Panc1 (cell line): ENCODE results near the gene PGM3. TPM values are rescaled to one million over a fixed set of nuclear protein-coding genes. Genes with fewer than 3 reads are reported as not detected.

Experiments used
- ATAC-seq: fragments of 200-7000 bp; cut with Tn5 transposase; 2 replicates; pipeline ENCODE4 v1.9.1; 2020; ENCODE audit warnings: mild to moderate bottlenecking, moderate library complexity
- BruUV-seq: library from RNA; stranded (reverse); fragments of 400-500 nt; replicated peaks from 2 replicates; lab custom pipeline; 2021; lab: Mats Ljungman, UMichigan
- CTCF ChIA-PET: fragments of 300-600 bp; sonication (Branson Sonifier 250); formaldehyde crosslinking; loops from one replicate; lab custom pipeline; 2022; ENCODE audit warnings: antibody characterized with exemption; lab: Charles Lee
- POLR2A ChIA-PET: fragments of 300-600 bp; sonication (Branson Sonifier 250); formaldehyde crosslinking; loops from one replicate; lab custom pipeline; 2022; ENCODE audit warnings: antibody characterized with exemption; lab: Charles Lee
- DNase-seq: peaks from one replicate; pipeline ENCODE4 v3.0.0-alpha.2; 2010; ENCODE audit warnings: low read depth, low spot score
- H3K27ac ChIP-seq: 2 replicates; pipeline ENCODE4 v1.5.1; 2011; ENCODE audit warnings: mild to moderate bottlenecking, low read length, inconsistent platforms
- H3K27me3 ChIP-seq: fragments of 200-500 bp; sonication (Bioruptor generic); 2 replicates; pipeline ENCODE4 v1.6.0; 2014; ENCODE audit warnings: low read length, inconsistent platforms; ENCODE audit not compliant: control insufficient read depth, insufficient read depth
- H3K36me3 ChIP-seq: fragments of 200-500 bp; sonication (Bioruptor generic); 2 replicates; pipeline ENCODE4 v1.5.1; 2014; ENCODE audit warnings: inconsistent platforms, mild to moderate bottlenecking, low read length, moderate library complexity; ENCODE audit not compliant: control insufficient read depth, insufficient read depth
- H3K4me1 ChIP-seq: 2 replicates; pipeline ENCODE4 v1.5.1; 2011; ENCODE audit warnings: inconsistent platforms, mild to moderate bottlenecking, low read length, moderate library complexity; ENCODE audit not compliant: control insufficient read depth, insufficient read depth
- H3K4me3 ChIP-seq, 2 experiments: 2 replicates each; pipeline ENCODE4 v1.5.1; 2011 to 2012; ENCODE audit warnings: low read depth in 2 of 2, low read length in 2 of 2, mild to moderate bottlenecking in 2 of 2, inconsistent platforms in 1 of 2, moderate library complexity in 1 of 2
- H3K9me3 ChIP-seq: fragments of 200-500 bp; sonication (Bioruptor generic); 2 replicates; pipeline ENCODE4 v1.5.1; 2014; ENCODE audit warnings: low read depth, mild to moderate bottlenecking, inconsistent platforms, low read length, moderate library complexity; ENCODE audit not compliant: control insufficient read depth, insufficient read depth
- POLR2AphosphoS5 ChIP-seq: IDR thresholded peaks from 2 replicates; pipeline ENCODE4 v1.6.1; 2012; ENCODE audit warnings: mild to moderate bottlenecking, low read depth, low read length, moderate library complexity
- SIN3A ChIP-seq: IDR thresholded peaks from 2 replicates; pipeline ENCODE4 v1.6.1; 2012; ENCODE audit warnings: low read depth, mild to moderate bottlenecking, low read length, moderate library complexity, borderline replicate concordance; ENCODE audit not compliant: insufficient read depth
- TCF7L2 ChIP-seq: IDR thresholded peaks from 2 replicates; pipeline ENCODE4 v1.6.1; 2011; ENCODE audit warnings: mild to moderate bottlenecking, low read depth, low read length, inconsistent platforms
- in situ Hi-C: cut with HindIII; loops from 2 replicates; pipeline ENCODE4 v1.10.0; 2016; ENCODE audit warnings: low sequenced_read_pairs, low pct_unique_long_range_greater_than_20kb
- intact Hi-C: fragments of 100-400 bp; cut with micrococcal nuclease; formaldehyde crosslinking; loops from one replicate; pipeline ENCODE4 v1.10.0; 2022; ENCODE audit not compliant: unreplicated experiment
- total RNA-seq: library from RNA; stranded (reverse); gene quantifications from one replicate; pipeline ENCODE4 v1.2.1, GENCODE V29; 2021; ENCODE audit not compliant: unreplicated experiment
- TF ChIP-seq, protein P1 (sequence below), 2 experiments: IDR thresholded peaks; 2 replicates each; pipeline ENCODE4 v1.6.1; 2011 to 2012; ENCODE audit warnings: low read depth in 2 of 2, control low read depth in 1 of 2, low read length in 1 of 2, mild to moderate bottlenecking in 1 of 2, moderate library complexity in 1 of 2; ENCODE audit not compliant: insufficient read depth in 1 of 2
- TF ChIP-seq, protein P2 (sequence below): fragments of 450-650 bp; IDR thresholded peaks from 2 replicates; pipeline ENCODE4 v1.5.1; 2017; ENCODE audit warnings: mild to moderate bottlenecking

PGM3 gene
- total RNA-seq, 1 experiment from 2014 or later = 55.2 TPM

DNA sequence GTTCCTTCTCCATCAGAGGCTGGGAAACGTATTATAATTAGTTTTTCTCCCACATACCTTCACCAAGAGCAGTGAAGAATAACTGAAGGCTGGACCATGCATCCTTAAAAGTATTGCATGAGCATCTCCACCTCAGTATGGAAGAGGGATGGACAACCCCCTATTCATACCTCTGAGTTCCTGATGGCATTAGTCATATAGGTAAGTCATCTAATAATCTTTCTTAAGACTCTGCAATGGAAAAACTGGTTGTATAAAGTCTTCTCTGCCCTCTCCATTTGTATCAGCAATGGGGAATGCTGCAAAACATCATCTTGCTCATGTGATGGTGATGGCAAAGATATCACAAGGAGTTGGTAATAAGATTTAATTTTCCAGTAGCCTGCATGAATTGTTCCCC lies 24.5 kb downstream of the PGM3 start:
- ChIA-PET POLR2A (no interaction called here), CTCF (no interaction called here)
- DNase-seq (no peak), ATAC-seq (no peak)
- H3K4me1 ChIP-seq = no peaks in the 10 kb centered on the region
- TF ChIP-seq SIN3A = no peak
- TF ChIP-seq, protein P1, sequence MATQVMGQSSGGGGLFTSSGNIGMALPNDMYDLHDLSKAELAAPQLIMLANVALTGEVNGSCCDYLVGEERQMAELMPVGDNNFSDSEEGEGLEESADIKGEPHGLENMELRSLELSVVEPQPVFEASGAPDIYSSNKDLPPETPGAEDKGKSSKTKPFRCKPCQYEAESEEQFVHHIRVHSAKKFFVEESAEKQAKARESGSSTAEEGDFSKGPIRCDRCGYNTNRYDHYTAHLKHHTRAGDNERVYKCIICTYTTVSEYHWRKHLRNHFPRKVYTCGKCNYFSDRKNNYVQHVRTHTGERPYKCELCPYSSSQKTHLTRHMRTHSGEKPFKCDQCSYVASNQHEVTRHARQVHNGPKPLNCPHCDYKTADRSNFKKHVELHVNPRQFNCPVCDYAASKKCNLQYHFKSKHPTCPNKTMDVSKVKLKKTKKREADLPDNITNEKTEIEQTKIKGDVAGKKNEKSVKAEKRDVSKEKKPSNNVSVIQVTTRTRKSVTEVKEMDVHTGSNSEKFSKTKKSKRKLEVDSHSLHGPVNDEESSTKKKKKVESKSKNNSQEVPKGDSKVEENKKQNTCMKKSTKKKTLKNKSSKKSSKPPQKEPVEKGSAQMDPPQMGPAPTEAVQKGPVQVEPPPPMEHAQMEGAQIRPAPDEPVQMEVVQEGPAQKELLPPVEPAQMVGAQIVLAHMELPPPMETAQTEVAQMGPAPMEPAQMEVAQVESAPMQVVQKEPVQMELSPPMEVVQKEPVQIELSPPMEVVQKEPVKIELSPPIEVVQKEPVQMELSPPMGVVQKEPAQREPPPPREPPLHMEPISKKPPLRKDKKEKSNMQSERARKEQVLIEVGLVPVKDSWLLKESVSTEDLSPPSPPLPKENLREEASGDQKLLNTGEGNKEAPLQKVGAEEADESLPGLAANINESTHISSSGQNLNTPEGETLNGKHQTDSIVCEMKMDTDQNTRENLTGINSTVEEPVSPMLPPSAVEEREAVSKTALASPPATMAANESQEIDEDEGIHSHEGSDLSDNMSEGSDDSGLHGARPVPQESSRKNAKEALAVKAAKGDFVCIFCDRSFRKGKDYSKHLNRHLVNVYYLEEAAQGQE (IDR thresholded peaks at IDR 0.05; ENCODE audit: insufficient read depth in 1 of 2, low read depth in 2 of 2, low read length in 1 of 2) = no peak
- TF ChIP-seq POLR2AphosphoS5 = no peak
- no peak for TF ChIP-seq TCF7L2
- TF ChIP-seq, protein P2, sequence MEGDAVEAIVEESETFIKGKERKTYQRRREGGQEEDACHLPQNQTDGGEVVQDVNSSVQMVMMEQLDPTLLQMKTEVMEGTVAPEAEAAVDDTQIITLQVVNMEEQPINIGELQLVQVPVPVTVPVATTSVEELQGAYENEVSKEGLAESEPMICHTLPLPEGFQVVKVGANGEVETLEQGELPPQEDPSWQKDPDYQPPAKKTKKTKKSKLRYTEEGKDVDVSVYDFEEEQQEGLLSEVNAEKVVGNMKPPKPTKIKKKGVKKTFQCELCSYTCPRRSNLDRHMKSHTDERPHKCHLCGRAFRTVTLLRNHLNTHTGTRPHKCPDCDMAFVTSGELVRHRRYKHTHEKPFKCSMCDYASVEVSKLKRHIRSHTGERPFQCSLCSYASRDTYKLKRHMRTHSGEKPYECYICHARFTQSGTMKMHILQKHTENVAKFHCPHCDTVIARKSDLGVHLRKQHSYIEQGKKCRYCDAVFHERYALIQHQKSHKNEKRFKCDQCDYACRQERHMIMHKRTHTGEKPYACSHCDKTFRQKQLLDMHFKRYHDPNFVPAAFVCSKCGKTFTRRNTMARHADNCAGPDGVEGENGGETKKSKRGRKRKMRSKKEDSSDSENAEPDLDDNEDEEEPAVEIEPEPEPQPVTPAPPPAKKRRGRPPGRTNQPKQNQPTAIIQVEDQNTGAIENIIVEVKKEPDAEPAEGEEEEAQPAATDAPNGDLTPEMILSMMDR = no peak
- in situ Hi-C loops (no loop called here), intact Hi-C loops (no loop called here)
- no peak overlapping the region for H3K4me3 ChIP-seq
- no peaks in the 10 kb centered on the region for H3K9me3 ChIP-seq
- H3K27ac ChIP-seq = no peak overlapping the region
- BruUV-seq = no TSS peak
- H3K27me3 ChIP-seq = no peaks in the 10 kb centered on the region
- peaks cover 43% of the 10 kb centered on the region for H3K36me3 ChIP-seq

DNA sequence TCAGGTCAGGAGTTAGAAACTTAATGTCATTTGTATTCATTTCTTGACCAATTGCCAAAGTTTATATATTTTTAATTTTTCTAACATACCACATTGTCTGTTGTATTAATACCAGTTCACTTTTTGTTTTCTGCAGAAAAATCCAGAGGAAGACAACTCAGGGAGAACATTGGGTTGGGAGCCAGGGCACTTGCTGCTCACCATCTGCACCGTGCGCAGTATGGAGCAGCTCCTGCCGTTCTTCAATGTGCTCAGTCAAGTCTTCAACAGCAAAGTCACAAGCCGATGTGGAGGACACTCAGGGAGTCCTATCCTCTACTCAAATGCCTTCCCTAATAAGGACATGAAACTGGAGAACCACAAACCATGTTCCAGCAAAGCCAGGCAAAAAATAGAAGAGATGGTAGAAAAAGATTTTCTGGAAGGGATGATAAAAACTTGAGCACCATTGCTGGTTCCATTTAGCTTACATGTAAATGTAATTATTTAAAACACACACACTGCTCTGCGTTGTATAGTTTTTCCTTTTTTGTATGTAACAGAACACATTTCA lies 25.3 kb downstream of the PGM3 start:
- in situ Hi-C loops (no loop called here), intact Hi-C loops (no loop called here)
- Histone ChIP-seq H3K36me3 (peaks cover 39% of the 10 kb centered on the region), H3K9me3 (no peaks in the 10 kb centered on the region), H3K4me3 (no peak overlapping the region), H3K4me1 (no peaks in the 10 kb centered on the region), H3K27me3 (no peaks in the 10 kb centered on the region), H3K27ac (no peak overlapping the region)
- ATAC-seq (no peak), DNase-seq (no peak)
- ChIA-PET CTCF (interaction anchor here (0.8 kb wide), 1 partner anchor 101 kb away, joined by 3 read pairs; no protein-coding TSS in a partner anchor), POLR2A (interaction anchor here (0.8 kb wide), 1 partner anchor 102 kb away, joined by 3 read pairs; the partner anchor contains the start of gene UBE3D)
- BruUV-seq = no TSS peak
- no peak for TF ChIP-seq POLR2AphosphoS5
- TF ChIP-seq, protein P1 (IDR thresholded peaks at IDR 0.05; ENCODE audit: insufficient read depth in 1 of 2, low read depth in 2 of 2, low read length in 1 of 2) = no peak
- no peak for TF ChIP-seq TCF7L2
